GM15510 (cell line): ENCODE results near the gene DYNC1I2.
A peak's percentile ranks its signal among the peaks of the same experiment; 100 is the strongest.

ENCODE experiments used
- POLR2A ChIP-seq: IDR thresholded peaks from 3 replicates; pipeline ENCODE4 v1.6.1; 2011; ENCODE audit warnings: borderline replicate concordance; ENCODE audit not compliant: insufficient read length; ENCODE audit errors: extremely low read depth

The DYNC1I2 gene

GRCh38 chr2:171687287-171688128, at the start of gene DYNC1I2:
DYNC1I2 (plus strand) TSS chr2:171687469; CDS start chr2:171690156, 2,687 bp downstream.
- TF ChIP-seq POLR2A = peak; percentile 44

GRCh38 chr2:171651667-171652415, 35.4 kb upstream of the DYNC1I2 start:
- TF ChIP-seq POLR2A = no peak

GRCh38 chr2:171652416-171652785, 34.9 kb upstream of the DYNC1I2 start:
- no peak for TF ChIP-seq POLR2A

DNA sequence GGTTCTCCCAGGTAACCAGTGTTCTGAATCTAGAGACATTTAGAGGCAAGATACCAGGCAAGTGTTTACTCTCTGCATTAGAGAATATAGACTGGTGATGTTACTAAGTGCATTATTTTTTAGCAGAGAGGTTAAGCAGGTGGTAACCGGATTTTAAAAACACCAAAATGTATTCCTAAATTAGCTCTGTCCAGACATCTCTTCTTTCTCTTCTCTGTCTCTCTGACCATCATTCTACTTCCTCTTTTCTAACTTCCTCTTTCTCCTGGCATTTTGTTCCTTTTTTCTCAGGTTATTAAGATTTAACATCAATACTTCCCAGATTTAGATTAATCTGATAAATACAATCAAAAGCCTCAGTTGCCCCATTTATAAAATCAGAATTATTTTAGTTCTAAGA, 31.7 kb upstream of the DYNC1I2 start:
- no peak for TF ChIP-seq POLR2A

GRCh38 chr2:171667041-171667440, 20.2 kb upstream of the DYNC1I2 start:
- no peak for TF ChIP-seq POLR2A

DNA sequence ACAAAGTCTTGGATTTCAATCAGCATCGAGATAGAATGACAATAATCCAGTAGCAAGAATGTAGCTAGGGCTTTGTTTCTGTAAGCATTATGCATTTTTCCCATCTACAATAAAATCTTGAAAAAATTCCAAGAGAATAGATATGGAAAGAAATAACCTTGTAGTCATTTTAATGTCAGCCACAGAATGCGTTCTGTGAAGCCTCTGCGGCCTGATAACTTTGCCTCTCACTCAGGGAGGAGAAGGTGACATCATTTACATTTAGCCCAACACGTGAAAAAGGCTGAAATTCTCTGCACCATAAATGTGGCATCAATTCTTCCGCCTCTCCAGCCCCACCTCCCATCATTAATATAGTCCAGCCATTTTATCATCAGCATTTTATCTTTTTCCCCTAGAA, 19.1 kb upstream of the DYNC1I2 start:
- TF ChIP-seq POLR2A = no peak

DNA sequence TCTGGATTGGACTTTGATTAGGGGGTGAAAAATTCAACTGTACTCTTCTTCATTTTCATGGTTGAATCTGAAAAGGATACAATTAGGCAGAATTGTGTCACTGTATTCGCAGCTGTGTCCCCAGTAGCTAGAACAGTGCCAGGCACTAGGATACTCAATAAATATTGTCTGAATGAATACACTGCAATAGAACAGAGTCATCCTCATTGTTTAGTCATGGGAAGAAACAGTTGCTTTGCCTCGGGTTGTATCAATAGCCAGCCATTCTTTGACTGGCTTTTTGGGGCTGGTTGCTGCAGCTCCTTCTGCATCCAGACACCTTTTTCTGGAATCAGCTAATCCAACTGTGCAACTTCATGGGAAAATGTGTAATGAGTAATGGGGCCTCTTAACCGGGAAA, 18.1 kb upstream of the DYNC1I2 start:
- TF ChIP-seq POLR2A = no peak

DNA sequence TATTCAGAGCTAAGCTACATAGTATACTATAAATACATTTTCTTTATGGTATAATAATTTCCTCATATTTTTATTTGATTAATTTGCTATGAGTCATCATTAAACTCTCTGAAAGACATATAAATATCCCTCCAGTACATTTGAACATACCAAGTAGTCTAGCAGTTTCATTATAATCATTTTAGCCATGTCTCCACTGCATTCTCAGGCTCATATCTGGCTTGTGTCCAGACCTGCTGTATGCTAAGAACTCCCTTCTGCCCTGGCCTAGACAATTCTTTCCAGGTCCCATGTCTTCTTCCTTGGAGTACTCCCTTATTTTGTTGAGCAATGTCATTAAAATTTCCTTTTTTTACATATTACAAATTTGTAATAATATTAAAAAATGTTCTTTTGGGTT, 16.6 kb upstream of the DYNC1I2 start:
- no peak for TF ChIP-seq POLR2A

DNA sequence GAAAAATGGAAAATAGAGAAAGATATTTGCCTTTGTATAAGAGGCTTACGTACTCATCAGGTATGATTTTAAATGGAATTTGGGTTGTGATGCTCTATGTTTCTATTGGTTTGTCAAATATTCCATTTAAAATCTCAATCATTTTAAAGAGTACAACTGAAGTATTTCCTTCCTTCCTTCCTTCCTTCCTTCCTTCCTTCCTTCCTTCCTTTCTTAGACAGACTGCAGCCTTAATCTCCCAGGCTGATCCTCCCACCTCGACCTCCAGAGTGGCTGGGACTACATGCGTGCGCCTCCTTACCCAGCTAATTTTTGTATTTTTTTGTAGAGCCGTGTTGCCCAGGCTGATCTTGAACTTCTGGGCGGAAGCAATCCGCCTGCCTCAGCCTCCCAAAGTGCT, 15.4 kb upstream of the DYNC1I2 start:
- no peak for TF ChIP-seq POLR2A

DNA sequence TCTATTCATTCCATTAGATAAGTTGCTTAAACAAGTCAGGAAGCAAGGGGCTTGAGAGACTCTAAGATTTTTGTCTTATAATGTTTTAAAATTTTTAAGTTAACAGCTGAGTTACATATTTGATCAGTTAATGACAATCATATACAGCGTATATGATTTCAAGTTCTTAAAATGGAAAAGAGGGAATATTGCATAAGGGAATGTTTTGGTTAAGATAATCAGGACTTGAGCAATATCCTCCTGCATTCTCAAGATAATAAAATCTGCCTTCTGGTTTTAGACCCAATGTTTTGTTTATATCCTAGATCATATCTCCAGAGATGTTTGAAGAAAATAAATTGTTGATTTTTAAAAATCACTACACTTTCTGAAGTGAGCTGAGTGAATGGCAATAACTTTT, 13.4 kb upstream of the DYNC1I2 start:
- TF ChIP-seq POLR2A = no peak

- TF ChIP-seq POLR2A = no peak
Measured at GRCh38 chr2:171675810-171676345, 11.4 kb upstream of the DYNC1I2 start.

DNA sequence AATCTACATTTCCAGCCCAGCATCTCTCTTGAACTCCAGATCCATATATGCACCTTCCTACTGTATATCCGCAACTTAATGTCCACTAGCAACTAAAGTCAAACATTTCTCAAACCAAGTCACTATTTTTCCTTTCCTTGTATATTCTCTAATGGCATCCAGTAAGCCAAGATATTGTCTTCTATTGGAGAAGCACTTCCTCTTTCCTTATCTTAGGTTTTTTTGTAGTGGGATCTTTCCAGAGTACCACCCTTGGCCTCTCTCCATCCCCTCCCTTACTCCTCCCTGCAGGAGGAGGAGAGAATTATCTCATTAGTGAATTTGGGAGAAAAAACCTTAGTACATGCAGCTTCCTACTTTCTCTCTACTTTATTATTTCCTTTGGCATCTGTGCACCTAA, 8.7 kb upstream of the DYNC1I2 start:
- TF ChIP-seq POLR2A = no peak

DNA sequence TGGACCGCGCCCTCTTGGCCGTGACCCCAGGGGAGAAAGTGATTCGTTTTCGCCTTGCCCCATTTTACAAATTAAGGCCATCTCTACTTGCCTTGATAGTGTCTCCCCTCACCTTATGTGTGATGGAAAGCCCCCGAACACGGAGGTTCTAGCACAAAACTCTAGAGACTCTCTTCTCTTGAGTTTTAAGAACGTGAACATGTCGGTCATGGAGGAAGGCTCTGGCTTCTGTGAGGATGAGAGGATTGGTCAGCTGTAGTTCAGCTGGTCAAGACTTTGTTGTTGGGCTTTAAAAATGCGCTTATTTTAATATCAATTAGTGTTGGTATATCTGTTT, 828 bp downstream of the DYNC1I2 start:
- TF ChIP-seq POLR2A = no peak

DNA sequence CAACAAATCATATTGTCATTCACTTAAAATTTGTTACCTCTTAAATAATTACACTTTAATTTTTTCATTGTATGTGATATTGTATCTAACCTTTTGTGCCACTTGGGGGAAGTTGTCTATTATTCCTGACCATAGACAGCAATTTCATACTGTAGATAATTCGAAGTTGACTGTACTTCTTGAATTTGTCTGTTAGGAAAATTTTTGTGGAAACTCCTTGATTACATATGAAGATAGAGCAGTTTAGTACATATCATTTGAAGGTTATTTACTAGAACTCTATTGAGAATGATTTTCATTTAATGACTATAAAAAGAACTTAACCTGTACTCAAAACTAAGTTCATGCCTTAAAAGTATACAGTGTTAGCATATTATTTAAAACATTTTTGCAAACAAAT, 5.1 kb downstream of the DYNC1I2 start:
- TF ChIP-seq POLR2A = no peak

GRCh38 chr2:171702781-171703556, 15.7 kb downstream of the DYNC1I2 start:
- TF ChIP-seq POLR2A = no peak

- no peak for TF ChIP-seq POLR2A
Measured at GRCh38 chr2:171703574-171704347, 16.5 kb downstream of the DYNC1I2 start.
